PC-9 (cell line): ENCODE data around the gene TRIM68. TPM values are rescaled to one million over a fixed set of nuclear protein-coding genes. Genes with fewer than 3 reads are reported as not detected.

Experiments
- BruUV-seq: library from RNA; stranded (reverse); fragments of 400-500 nt; replicated peaks from 2 replicates; lab custom pipeline; 2021; lab: Mats Ljungman, UMichigan
- CTCF ChIA-PET: fragments of 300-600 bp; sonication (Branson Sonifier 250); formaldehyde crosslinking; loops from one replicate; lab custom pipeline; 2022; ENCODE audit warnings: antibody characterized with exemption; lab: Charles Lee
- POLR2A ChIA-PET: fragments of 300-600 bp; sonication (Branson Sonifier 250); formaldehyde crosslinking; loops from one replicate; lab custom pipeline; 2022; ENCODE audit warnings: antibody characterized with exemption; ENCODE audit not compliant: unreplicated experiment; lab: Charles Lee
- DNase-seq, 2 experiments: peaks; one replicate each; pipeline versions ENCODE4 v3.0.0 to v3.0.0-alpha.2; 2015 to 2022; ENCODE audit warnings: mixed read lengths in 1 of 2
- H2AFZ ChIP-seq: fragments of 200-600 bp; sonication (generic); 2 replicates; pipeline ENCODE4 v1.8.1; 2017; ENCODE audit warnings: antibody characterized with exemption
- H3F3A ChIP-seq: fragments of 200-600 bp; sonication (generic); 2 replicates; pipeline ENCODE4 v1.8.1; 2017; ENCODE audit warnings: antibody characterized with exemption, mild to moderate bottlenecking, low read depth; ENCODE audit not compliant: insufficient read depth
- H3K27ac ChIP-seq: fragments of 200-600 bp; sonication (generic); 2 replicates; pipeline ENCODE4 v1.6.1; 2016; ENCODE audit warnings: mixed run types
- H3K27me3 ChIP-seq: fragments of 200-600 bp; sonication (generic); 2 replicates; pipeline ENCODE4 v1.6.1; 2016; ENCODE audit warnings: low read depth, mixed run types; ENCODE audit not compliant: insufficient read depth
- H3K36me3 ChIP-seq: fragments of 200-600 bp; sonication (generic); 2 replicates; pipeline ENCODE4 v1.6.1; 2016; ENCODE audit warnings: low read depth, mixed run types
- H3K4me1 ChIP-seq: fragments of 200-600 bp; sonication (generic); replicated peaks from 2 replicates; pipeline ENCODE4 v1.6.1; 2016; ENCODE audit warnings: mixed run types; ENCODE audit not compliant: insufficient read depth
- H3K4me2 ChIP-seq: fragments of 200-600 bp; sonication (generic); 2 replicates; pipeline ENCODE4 v1.6.1; 2017; ENCODE audit warnings: mixed run types
- H3K4me3 ChIP-seq: fragments of 200-600 bp; sonication (generic); 2 replicates; pipeline ENCODE4 v1.6.1; 2016; ENCODE audit warnings: mixed run types
- H3K79me2 ChIP-seq: fragments of 200-600 bp; sonication (generic); 2 replicates; pipeline ENCODE4 v1.6.1; 2017; ENCODE audit warnings: low read depth, mixed run types
- H3K9me2 ChIP-seq: fragments of 200-600 bp; sonication (generic); 2 replicates; pipeline ENCODE4 v1.8.1; 2017; ENCODE audit warnings: mild to moderate bottlenecking; ENCODE audit not compliant: insufficient read depth
- H3K9me3 ChIP-seq: fragments of 200-600 bp; sonication (generic); 2 replicates; pipeline ENCODE4 v1.8.1; 2016; ENCODE audit warnings: low read depth; ENCODE audit not compliant: insufficient read depth
- H4K20me1 ChIP-seq: fragments of 200-600 bp; sonication (generic); 2 replicates; pipeline ENCODE4 v1.8.1; 2017; ENCODE audit not compliant: insufficient read depth
- EZH2 ChIP-seq: fragments of 200-600 bp; sonication (generic); IDR thresholded peaks from 2 replicates; pipeline ENCODE4 v1.8.0; 2017; ENCODE audit warnings: antibody characterized with exemption, low read depth
- intact Hi-C: fragments of 100-400 bp; cut with micrococcal nuclease; formaldehyde crosslinking; loops from one replicate; pipeline ENCODE4 v1.10.0; 2022; ENCODE audit not compliant: unreplicated experiment
- total RNA-seq: library from RNA; stranded (reverse); gene quantifications from 2 replicates; pipeline ENCODE4 v1.2.3, GENCODE V29; 2021
- TF ChIP-seq, protein P1 (sequence below): fragments of 200-600 bp; sonication (generic); conservative IDR thresholded peaks from 2 replicates; pipeline ENCODE4 v1.6.1; 2017; ENCODE audit warnings: mixed run types, antibody characterized with exemption, mild to moderate bottlenecking, moderate library complexity

Gene TRIM68
- total RNA-seq, 1 experiment from 2014 or later, result 4.6 TPM

- BruUV-seq, result no TSS peak
- no peaks in the 10 kb centered on the region for H3K9me3 ChIP-seq
- ChIA-PET POLR2A (no interaction called here), CTCF (no interaction called here)
- no peaks in the 10 kb centered on the region for H3K9me2 ChIP-seq
- H3K4me2 ChIP-seq, result no peak within 1 kb of the TSS
- no peak within 1 kb of the TSS for H2AFZ ChIP-seq
- H3F3A ChIP-seq, result no peaks in the 10 kb centered on the region
- H3K79me2 ChIP-seq, result no peaks in the 10 kb centered on the region
- H3K27me3 ChIP-seq, result peaks cover 15% of the 10 kb centered on the region
- no peaks in the 10 kb centered on the region for H3K36me3 ChIP-seq
- no peak for DNase-seq
- H3K4me3 ChIP-seq, result no peak within 1 kb of the TSS
- no peaks in the 10 kb centered on the region for H3K4me1 ChIP-seq
- intact Hi-C loops, result no loop called here
- no peak for TF ChIP-seq EZH2
- TF ChIP-seq, protein P1, sequence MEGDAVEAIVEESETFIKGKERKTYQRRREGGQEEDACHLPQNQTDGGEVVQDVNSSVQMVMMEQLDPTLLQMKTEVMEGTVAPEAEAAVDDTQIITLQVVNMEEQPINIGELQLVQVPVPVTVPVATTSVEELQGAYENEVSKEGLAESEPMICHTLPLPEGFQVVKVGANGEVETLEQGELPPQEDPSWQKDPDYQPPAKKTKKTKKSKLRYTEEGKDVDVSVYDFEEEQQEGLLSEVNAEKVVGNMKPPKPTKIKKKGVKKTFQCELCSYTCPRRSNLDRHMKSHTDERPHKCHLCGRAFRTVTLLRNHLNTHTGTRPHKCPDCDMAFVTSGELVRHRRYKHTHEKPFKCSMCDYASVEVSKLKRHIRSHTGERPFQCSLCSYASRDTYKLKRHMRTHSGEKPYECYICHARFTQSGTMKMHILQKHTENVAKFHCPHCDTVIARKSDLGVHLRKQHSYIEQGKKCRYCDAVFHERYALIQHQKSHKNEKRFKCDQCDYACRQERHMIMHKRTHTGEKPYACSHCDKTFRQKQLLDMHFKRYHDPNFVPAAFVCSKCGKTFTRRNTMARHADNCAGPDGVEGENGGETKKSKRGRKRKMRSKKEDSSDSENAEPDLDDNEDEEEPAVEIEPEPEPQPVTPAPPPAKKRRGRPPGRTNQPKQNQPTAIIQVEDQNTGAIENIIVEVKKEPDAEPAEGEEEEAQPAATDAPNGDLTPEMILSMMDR, result no peak
- no peak within 1 kb of the TSS for H3K27ac ChIP-seq
- no peaks in the 10 kb centered on the region for H4K20me1 ChIP-seq
These were observed 35.7 kb upstream of the TRIM68 start, which contains the start of gene OR51E1 for GRCh38 chr11:4643682-4644081. OR51E1 (plus strand) TSS chr11:4643982; CDS start chr11:4652527, 8,545 bp downstream.

DNA sequence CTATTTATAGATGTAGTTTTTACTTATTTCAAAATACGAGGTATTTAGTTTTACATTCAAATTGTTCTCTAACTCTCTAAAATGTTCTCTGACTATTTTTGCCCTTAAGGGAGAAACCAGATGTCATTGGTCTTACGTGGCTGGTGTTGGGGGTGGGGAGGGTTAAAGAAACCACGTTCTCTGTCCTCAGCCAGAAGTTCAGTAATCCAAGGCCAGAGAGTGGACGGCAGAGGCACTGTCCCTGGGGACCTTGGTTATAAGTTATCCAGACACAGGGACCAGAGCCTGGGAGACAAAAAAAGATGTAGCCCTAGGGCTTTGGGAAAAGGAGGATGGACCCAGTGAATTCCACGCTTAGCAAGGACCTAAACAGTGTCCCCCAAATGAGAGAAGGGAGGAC is 35.0 kb upstream of the TRIM68 start:
- Histone ChIP-seq H3K27ac (no peak overlapping the region), H3K4me2 (no peak overlapping the region), H3K4me1 (no peaks in the 10 kb centered on the region), H3K9me3 (no peaks in the 10 kb centered on the region), H3K27me3 (peaks cover 14% of the 10 kb centered on the region), H2AFZ (no peak overlapping the region), H4K20me1 (no peaks in the 10 kb centered on the region), H3K9me2 (no peaks in the 10 kb centered on the region), H3K36me3 (no peaks in the 10 kb centered on the region), H3K4me3 (no peak overlapping the region), H3K79me2 (no peaks in the 10 kb centered on the region), H3F3A (no peaks in the 10 kb centered on the region)
- TF ChIP-seq, protein P1, result no peak
- TF ChIP-seq EZH2, result no peak
- BruUV-seq, result no TSS peak
- CTCF ChIA-PET, result no interaction called here
- DNase-seq, result no peak
- intact Hi-C loops, result no loop called here
- POLR2A ChIA-PET, result no interaction called here

DNA sequence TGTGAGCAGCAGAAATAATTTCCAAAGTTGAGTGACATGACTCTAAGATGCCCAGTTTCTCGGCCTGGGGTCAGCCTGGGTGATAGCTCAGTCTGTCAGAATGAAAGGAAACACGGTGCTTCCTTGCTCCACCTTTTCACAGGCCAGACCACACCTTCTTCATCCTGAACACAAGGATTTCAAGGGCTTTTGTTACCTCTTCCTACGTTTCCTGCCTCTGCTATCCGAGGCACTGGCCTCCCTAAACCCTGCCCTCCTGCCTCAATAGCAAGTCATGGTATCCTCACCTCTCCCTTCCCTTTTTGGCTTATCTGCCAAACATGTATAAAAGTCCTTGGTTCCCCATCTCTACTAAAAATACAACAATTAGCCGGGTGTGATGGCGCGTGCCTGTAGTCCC is 34.0 kb upstream of the TRIM68 start:
- H3K4me2 ChIP-seq, result no peak overlapping the region
- no peaks in the 10 kb centered on the region for H3K79me2 ChIP-seq
- H3K36me3 ChIP-seq, result no peaks in the 10 kb centered on the region
- TF ChIP-seq EZH2, result no peak
- TF ChIP-seq, protein P1, result no peak
- no peak overlapping the region for H2AFZ ChIP-seq
- H3K27me3 ChIP-seq, result peaks cover 11% of the 10 kb centered on the region; the same call in 1 of the 2 replicates
- BruUV-seq, result no TSS peak
- no peak for DNase-seq
- no peaks in the 10 kb centered on the region for H4K20me1 ChIP-seq
- H3K27ac ChIP-seq, result no peak overlapping the region
- ChIA-PET CTCF (no interaction called here), POLR2A (no interaction called here)
- no peaks in the 10 kb centered on the region for H3K9me3 ChIP-seq
- H3F3A ChIP-seq, result no peaks in the 10 kb centered on the region
- intact Hi-C loops, result no loop called here
- no peak overlapping the region for H3K4me3 ChIP-seq
- no peaks in the 10 kb centered on the region for H3K9me2 ChIP-seq
- no peaks in the 10 kb centered on the region for H3K4me1 ChIP-seq
